IgD-negative memory B cell (primary cell): Measurements from ENCODE around the gene IFITM10. TPM values are rescaled to one million over a fixed set of nuclear protein-coding genes. Genes with fewer than 3 reads are reported as not detected.

Experiments used
- H3K27ac Mint-ChIP-seq, 3 donors: one replicate each; pipeline ENCODE4 v1.8.0; 2020 to 2022; ENCODE audit warnings: mild to moderate bottlenecking in 3 of 3, mixed read lengths in 3 of 3, moderate library complexity in 1 of 3
- H3K27me3 Mint-ChIP-seq: one replicate; pipeline ENCODE4 v1.8.0; 2021; ENCODE audit warnings: mixed read lengths
- H3K36me3 Mint-ChIP-seq: one replicate; pipeline ENCODE4 v1.8.0; 2020; ENCODE audit warnings: mild to moderate bottlenecking, mixed read lengths
- H3K4me1 Mint-ChIP-seq, 3 donors: one replicate each; pipeline ENCODE4 v1.8.0; 2020 to 2022; ENCODE audit warnings: mixed read lengths in 3 of 3, mild to moderate bottlenecking in 1 of 3
- H3K4me3 Mint-ChIP-seq, 4 donors: one replicate each; pipeline ENCODE4 v1.8.0; 2020 to 2022; ENCODE audit warnings: mild to moderate bottlenecking in 4 of 4, mixed read lengths in 4 of 4, moderate library complexity in 3 of 4
- H3K9me3 Mint-ChIP-seq, 3 donors: one replicate each; pipeline ENCODE4 v1.8.0; 2020 to 2021; ENCODE audit warnings: mixed read lengths in 3 of 3, mild to moderate bottlenecking in 1 of 3
- polyA plus RNA-seq: library from polyadenylated mRNA; unstranded; fragments of 300-500 nt; fragmentation: Illumina TruSeq; gene quantifications from one replicate; pipeline ENCODE4 v1.2.3, GENCODE V29; 2021

IFITM10 gene
- polyA plus RNA-seq, 1 donor from 2014 or later, result 0.06 TPM

- no peak overlapping the region for H3K4me3 Mint-ChIP-seq
- peaks cover 4 to 15% (median 10%) of the 10 kb centered on the region in 3 donors for H3K9me3 Mint-ChIP-seq
- no peaks in the 10 kb centered on the region for H3K36me3 Mint-ChIP-seq
- peaks cover 8 to 23% (median 21%) of the 10 kb centered on the region in 3 donors for H3K4me1 Mint-ChIP-seq
- peak overlapping the region in 1 of 3 donors; percentile 54 for H3K27ac Mint-ChIP-seq
- peaks cover 7% of the 10 kb centered on the region for H3K27me3 Mint-ChIP-seq
These were observed 16.4 kb downstream of the IFITM10 start for GRCh38 chr11:1733716-1734640.

GRCh38 chr11:1733009-1733715, 17.2 kb downstream of the IFITM10 start:
- Mint-ChIP-seq H3K27me3 (peaks cover 10% of the 10 kb centered on the region), H3K9me3 (peaks cover 2 to 15% (median 10%) of the 10 kb centered on the region in 3 donors), H3K27ac (no peak overlapping the region), H3K4me3 (no peak overlapping the region), H3K36me3 (peaks cover 1% of the 10 kb centered on the region), H3K4me1 (peaks cover 15 to 30% (median 25%) of the 10 kb centered on the region in 3 donors)

- Mint-ChIP-seq H3K4me3 (no peak overlapping the region), H3K36me3 (peaks cover 1% of the 10 kb centered on the region), H3K9me3 (peaks cover 2 to 15% (median 9%) of the 10 kb centered on the region in 3 donors), H3K27ac (no peak overlapping the region), H3K27me3 (peaks cover 13% of the 10 kb centered on the region), H3K4me1 (peaks cover 15 to 32% (median 27%) of the 10 kb centered on the region in 3 donors)
These were observed 17.9 kb downstream of the IFITM10 start for GRCh38 chr11:1732418-1733008.

GRCh38 chr11:1731451-1732059, 18.8 kb downstream of the IFITM10 start:
- peaks cover 1% of the 10 kb centered on the region for H3K36me3 Mint-ChIP-seq
- peaks cover 15 to 34% (median 27%) of the 10 kb centered on the region in 3 donors for H3K4me1 Mint-ChIP-seq
- H3K4me3 Mint-ChIP-seq, result no peak overlapping the region
- H3K9me3 Mint-ChIP-seq, result peaks cover 0 to 11% (median 8%) of the 10 kb centered on the region in 3 donors
- peaks cover 13% of the 10 kb centered on the region for H3K27me3 Mint-ChIP-seq
- no peak overlapping the region for H3K27ac Mint-ChIP-seq

- H3K4me3 Mint-ChIP-seq, result peak overlapping the region; percentile 4 to 95 (median 50)
These were observed 20.3 kb downstream of the IFITM10 start for GRCh38 chr11:1730059-1730629.

GRCh38 chr11:1729692-1730011, 20.7 kb downstream of the IFITM10 start:
- Mint-ChIP-seq H3K27ac (peak overlapping the region in 2 of 3 donors; percentile 86 to 93), H3K27me3 (peaks cover 16% of the 10 kb centered on the region), H3K4me1 (peaks cover 15 to 34% (median 27%) of the 10 kb centered on the region in 3 donors), H3K36me3 (peaks cover 1% of the 10 kb centered on the region), H3K4me3 (peak overlapping the region; percentile 72 to 95 (median 86)), H3K9me3 (no peaks in the 10 kb centered on the region)

More at GRCh38 chr11:1730059-1730629, 20.3 kb downstream of the IFITM10 start:
- Mint-ChIP-seq H3K4me1 (peaks cover 15 to 34% (median 27%) of the 10 kb centered on the region in 3 donors), H3K36me3 (peaks cover 1% of the 10 kb centered on the region), H3K27me3 (peaks cover 16% of the 10 kb centered on the region), H3K9me3 (no peaks in the 10 kb centered on the region), H3K27ac (peak overlapping the region; percentile 36 to 93 (median 86))

- Mint-ChIP-seq H3K36me3 (peaks cover 1% of the 10 kb centered on the region), H3K4me1 (peaks cover 15 to 33% (median 26%) of the 10 kb centered on the region in 3 donors), H3K27me3 (peaks cover 15% of the 10 kb centered on the region), H3K4me3 (peak overlapping the region; percentile 72 to 95 (median 86)), H3K27ac (peak overlapping the region; percentile 65 to 93 (median 86)), H3K9me3 (no peaks in the 10 kb centered on the region)
These were observed 21.3 kb downstream of the IFITM10 start for GRCh38 chr11:1728931-1729691.

GRCh38 chr11:1728301-1728700, 22.1 kb downstream of the IFITM10 start:
- Mint-ChIP-seq H3K27ac (peak overlapping the region in 2 of 3 donors; percentile 15 to 93), H3K4me3 (peak overlapping the region in 1 of 4 donors; percentile 88)

GRCh38 chr11:1727861-1728260, 22.5 kb downstream of the IFITM10 start:
- Mint-ChIP-seq H3K27me3 (peaks cover 11% of the 10 kb centered on the region), H3K9me3 (no peaks in the 10 kb centered on the region), H3K4me1 (peaks cover 15 to 29% (median 23%) of the 10 kb centered on the region in 3 donors), H3K27ac (peak overlapping the region in 1 of 3 donors; percentile 15), H3K4me3 (peak overlapping the region in 1 of 4 donors; percentile 88), H3K36me3 (peaks cover 1% of the 10 kb centered on the region)

More at GRCh38 chr11:1728301-1728700, 22.1 kb downstream of the IFITM10 start:
- Mint-ChIP-seq H3K27me3 (peaks cover 11% of the 10 kb centered on the region), H3K36me3 (peaks cover 1% of the 10 kb centered on the region), H3K9me3 (no peaks in the 10 kb centered on the region), H3K4me1 (peaks cover 15 to 29% (median 23%) of the 10 kb centered on the region in 3 donors)

GRCh38 chr11:1727096-1727690, 23.2 kb downstream of the IFITM10 start:
- Mint-ChIP-seq H3K9me3 (no peaks in the 10 kb centered on the region), H3K27me3 (peaks cover 11% of the 10 kb centered on the region), H3K27ac (peak overlapping the region in 1 of 3 donors; percentile 49), H3K4me1 (peaks cover 15 to 29% (median 23%) of the 10 kb centered on the region in 3 donors), H3K36me3 (peaks cover 1% of the 10 kb centered on the region), H3K4me3 (peak overlapping the region in 1 of 4 donors; percentile 59)

- Mint-ChIP-seq H3K9me3 (no peaks in the 10 kb centered on the region), H3K4me1 (no peaks in the 10 kb centered on the region), H3K36me3 (peaks cover 4% of the 10 kb centered on the region), H3K27ac (no peak overlapping the region), H3K4me3 (no peak overlapping the region), H3K27me3 (peaks cover 2% of the 10 kb centered on the region)
These were observed 30.6 kb downstream of the IFITM10 start for GRCh38 chr11:1719781-1720180.

GRCh38 chr11:1718326-1718725, 32.1 kb downstream of the IFITM10 start:
- peaks cover 4% of the 10 kb centered on the region for H3K36me3 Mint-ChIP-seq

GRCh38 chr11:1717745-1718144, 32.6 kb downstream of the IFITM10 start:
- no peak overlapping the region for H3K27ac Mint-ChIP-seq
- H3K36me3 Mint-ChIP-seq, result peaks cover 4% of the 10 kb centered on the region
- peaks cover 4% of the 10 kb centered on the region for H3K27me3 Mint-ChIP-seq
- no peaks in the 10 kb centered on the region for H3K9me3 Mint-ChIP-seq
- no peak overlapping the region for H3K4me3 Mint-ChIP-seq
- H3K4me1 Mint-ChIP-seq, result no peaks in the 10 kb centered on the region

More at GRCh38 chr11:1718326-1718725, 32.1 kb downstream of the IFITM10 start:
- Mint-ChIP-seq H3K27ac (no peak overlapping the region), H3K27me3 (peaks cover 2% of the 10 kb centered on the region), H3K4me1 (no peaks in the 10 kb centered on the region), H3K4me3 (no peak overlapping the region), H3K9me3 (no peaks in the 10 kb centered on the region)
